DOHH2 (cell line): ENCODE results near the gene PWP1.
A peak's percentile ranks its signal among the peaks of the same experiment; 100 is the strongest.

Source experiments
- H3F3A ChIP-seq: fragments of 200-600 bp; sonication (generic), shearing (Covaris generic); 2 replicates; pipeline ENCODE4 v1.6.0; 2016; ENCODE audit warnings: antibody characterized with exemption, mild to moderate bottlenecking; ENCODE audit not compliant: control insufficient read depth, insufficient read depth
- H3K27ac ChIP-seq: fragments of 200-600 bp; sonication (generic); 2 replicates; pipeline ENCODE4 v1.5.1; 2014; ENCODE audit warnings: low read depth, mild to moderate bottlenecking, low read length, moderate library complexity
- H3K27me3 ChIP-seq: fragments of 200-600 bp; sonication (generic); 2 replicates; pipeline ENCODE4 v1.6.1; 2014; ENCODE audit warnings: mild to moderate bottlenecking, low read length, mixed read lengths; ENCODE audit not compliant: control insufficient read depth
- H3K36me3 ChIP-seq: fragments of 200-600 bp; sonication (generic); 2 replicates; pipeline ENCODE4 v1.6.1; 2014; ENCODE audit warnings: mild to moderate bottlenecking, low read length, moderate library complexity, mixed read lengths; ENCODE audit not compliant: control insufficient read depth
- H3K4me1 ChIP-seq: fragments of 200-600 bp; sonication (generic); 2 replicates; pipeline ENCODE4 v1.6.1; 2014; ENCODE audit warnings: mild to moderate bottlenecking, low read length, mixed read lengths; ENCODE audit not compliant: control insufficient read depth
- H3K4me2 ChIP-seq: fragments of 200-600 bp; sonication (generic); 2 replicates; pipeline ENCODE4 v1.6.0; 2014; ENCODE audit warnings: mild to moderate bottlenecking, low read length, moderate library complexity
- H3K4me3 ChIP-seq: fragments of 200-600 bp; sonication (generic); 2 replicates; pipeline ENCODE4 v1.5.1; 2014; ENCODE audit warnings: mild to moderate bottlenecking, low read length, mixed read lengths
- H3K79me2 ChIP-seq: fragments of 200-600 bp; sonication (generic); 2 replicates; pipeline ENCODE4 v1.6.1; 2014; ENCODE audit warnings: mild to moderate bottlenecking, low read length, mixed read lengths; ENCODE audit not compliant: control insufficient read depth
- H3K9me2 ChIP-seq: fragments of 200-600 bp; sonication (generic); replicated peaks from 2 replicates; pipeline ENCODE4 v1.6.1; 2014; ENCODE audit warnings: mild to moderate bottlenecking, low read length, mixed read lengths; ENCODE audit not compliant: control insufficient read depth
- H3K9me3 ChIP-seq: fragments of 200-600 bp; sonication (generic); 2 replicates; pipeline ENCODE4 v1.6.1; 2014; ENCODE audit warnings: antibody characterized with exemption, low read length, mixed read lengths; ENCODE audit not compliant: control insufficient read depth, insufficient read depth
- H4K20me1 ChIP-seq: fragments of 200-600 bp; sonication (generic); 2 replicates; pipeline ENCODE4 v1.6.0; 2014; ENCODE audit warnings: low read depth, mild to moderate bottlenecking, antibody characterized with exemption, low read length, moderate library complexity; ENCODE audit not compliant: control insufficient read depth, insufficient read depth
- EZH2phosphoT487 ChIP-seq: fragments of 200-600 bp; sonication (generic); IDR thresholded peaks from 2 replicates; pipeline ENCODE4 v1.6.1; 2017; ENCODE audit warnings: borderline replicate concordance, mild to moderate bottlenecking, antibody characterized with exemption, low read length, moderate library complexity, mixed read lengths
- TF ChIP-seq, protein P1 (sequence below): fragments of 200-600 bp; sonication (generic); IDR thresholded peaks from one replicate; pipeline ENCODE4 v1.5.1; 2014; ENCODE audit warnings: antibody characterized with exemption, mild to moderate bottlenecking, low read depth, low read length; ENCODE audit not compliant: poor library complexity, severe bottlenecking

The PWP1 gene

GRCh38 chr12:107668320-107669098 is 17.1 kb upstream of the PWP1 start:
- Histone ChIP-seq H3K27ac (no peak overlapping the region), H3K9me2 (no peaks in the 10 kb centered on the region), H4K20me1 (no peaks in the 10 kb centered on the region), H3F3A (no peaks in the 10 kb centered on the region), H3K4me3 (no peak overlapping the region), H3K9me3 (no peaks in the 10 kb centered on the region), H3K79me2 (no peaks in the 10 kb centered on the region), H3K4me1 (no peaks in the 10 kb centered on the region), H3K27me3 (peaks cover 20% of the 10 kb centered on the region), H3K4me2 (no peak overlapping the region), H3K36me3 (no peaks in the 10 kb centered on the region)
- TF ChIP-seq EZH2phosphoT487: no peak
- TF ChIP-seq, protein P1, sequence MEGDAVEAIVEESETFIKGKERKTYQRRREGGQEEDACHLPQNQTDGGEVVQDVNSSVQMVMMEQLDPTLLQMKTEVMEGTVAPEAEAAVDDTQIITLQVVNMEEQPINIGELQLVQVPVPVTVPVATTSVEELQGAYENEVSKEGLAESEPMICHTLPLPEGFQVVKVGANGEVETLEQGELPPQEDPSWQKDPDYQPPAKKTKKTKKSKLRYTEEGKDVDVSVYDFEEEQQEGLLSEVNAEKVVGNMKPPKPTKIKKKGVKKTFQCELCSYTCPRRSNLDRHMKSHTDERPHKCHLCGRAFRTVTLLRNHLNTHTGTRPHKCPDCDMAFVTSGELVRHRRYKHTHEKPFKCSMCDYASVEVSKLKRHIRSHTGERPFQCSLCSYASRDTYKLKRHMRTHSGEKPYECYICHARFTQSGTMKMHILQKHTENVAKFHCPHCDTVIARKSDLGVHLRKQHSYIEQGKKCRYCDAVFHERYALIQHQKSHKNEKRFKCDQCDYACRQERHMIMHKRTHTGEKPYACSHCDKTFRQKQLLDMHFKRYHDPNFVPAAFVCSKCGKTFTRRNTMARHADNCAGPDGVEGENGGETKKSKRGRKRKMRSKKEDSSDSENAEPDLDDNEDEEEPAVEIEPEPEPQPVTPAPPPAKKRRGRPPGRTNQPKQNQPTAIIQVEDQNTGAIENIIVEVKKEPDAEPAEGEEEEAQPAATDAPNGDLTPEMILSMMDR: no peak

GRCh38 chr12:107669946-107670345 is 15.7 kb upstream of the PWP1 start:
- no peaks in the 10 kb centered on the region for H3K4me1 ChIP-seq
- H3K27me3 ChIP-seq: peaks cover 21% of the 10 kb centered on the region

GRCh38 chr12:107670999-107671643 is 14.5 kb upstream of the PWP1 start:
- TF ChIP-seq, protein P1: peak; percentile 94
- no peak for TF ChIP-seq EZH2phosphoT487
- Histone ChIP-seq H3K27ac (no peak overlapping the region), H3K9me2 (no peaks in the 10 kb centered on the region), H3F3A (no peaks in the 10 kb centered on the region), H3K4me1 (no peaks in the 10 kb centered on the region), H3K79me2 (no peaks in the 10 kb centered on the region), H3K4me2 (no peak overlapping the region), H3K9me3 (no peaks in the 10 kb centered on the region), H3K36me3 (no peaks in the 10 kb centered on the region), H3K4me3 (no peak overlapping the region), H3K27me3 (peaks cover 21% of the 10 kb centered on the region), H4K20me1 (no peaks in the 10 kb centered on the region)

More at GRCh38 chr12:107669946-107670345, 15.7 kb upstream of the PWP1 start:
- Histone ChIP-seq H3K4me3 (no peak overlapping the region), H3F3A (no peaks in the 10 kb centered on the region), H3K79me2 (no peaks in the 10 kb centered on the region), H3K9me2 (no peaks in the 10 kb centered on the region), H3K9me3 (no peaks in the 10 kb centered on the region), H3K27ac (no peak overlapping the region), H3K4me2 (no peak overlapping the region), H4K20me1 (no peaks in the 10 kb centered on the region), H3K36me3 (no peaks in the 10 kb centered on the region)
- TF ChIP-seq, protein P1: no peak
- no peak for TF ChIP-seq EZH2phosphoT487
